Globus pallidus (tissue), 1 donor: ENCODE measurements around the gene PRDM16.

ENCODE experiments used
- DNase-seq: peaks from one replicate; pipeline ENCODE4 v3.0.0-alpha.2; 2015; ENCODE audit warnings: low spot score

The PRDM16 gene

DNA sequence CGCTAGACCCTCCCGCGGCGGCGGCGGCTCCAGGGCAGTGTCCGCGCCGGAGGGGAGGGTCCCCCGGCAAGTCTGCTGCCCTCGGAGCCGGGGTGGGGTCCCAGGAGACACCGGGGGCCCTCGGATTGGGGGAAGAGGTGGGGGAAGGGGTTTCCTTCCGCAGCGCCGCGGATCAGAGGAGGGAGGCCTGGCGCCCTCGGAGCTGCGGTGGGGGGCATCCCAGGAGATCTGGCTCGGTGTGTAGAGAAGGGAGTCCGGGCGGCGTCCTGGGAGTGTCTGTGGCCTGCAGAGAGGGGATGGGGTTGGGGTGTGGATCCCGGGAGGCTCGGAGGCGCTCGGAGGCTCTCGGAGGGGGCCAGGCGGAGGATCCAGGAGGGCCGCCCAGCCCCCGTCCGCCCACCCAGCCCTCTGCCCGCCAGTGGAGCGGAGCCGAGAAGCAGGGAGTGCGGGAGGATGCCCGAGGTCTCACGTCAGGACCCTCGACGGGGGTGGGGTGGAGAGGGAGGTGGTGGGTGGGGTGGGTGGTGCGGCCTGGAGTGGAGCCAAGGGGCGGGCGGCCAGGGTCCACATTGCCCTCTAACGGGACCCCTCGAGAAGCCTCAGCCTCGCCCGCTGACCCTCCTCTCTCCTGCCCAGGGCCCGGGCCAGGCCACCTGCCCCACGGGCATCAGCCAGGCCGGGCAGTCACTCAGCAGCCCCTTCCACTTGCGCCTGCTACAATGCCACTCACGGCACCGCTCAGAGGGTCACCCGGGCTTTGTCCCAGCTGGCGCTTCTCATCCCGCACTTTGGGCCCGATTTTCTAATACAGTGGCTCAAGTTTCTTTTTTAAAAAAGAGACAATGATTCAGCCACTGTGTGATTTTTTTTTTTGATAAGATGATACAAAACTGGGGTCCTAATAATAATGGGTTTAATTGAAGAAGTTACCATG lies 325.3 kb downstream of the PRDM16 start:
- DNase-seq, result peak; percentile 37

DNA sequence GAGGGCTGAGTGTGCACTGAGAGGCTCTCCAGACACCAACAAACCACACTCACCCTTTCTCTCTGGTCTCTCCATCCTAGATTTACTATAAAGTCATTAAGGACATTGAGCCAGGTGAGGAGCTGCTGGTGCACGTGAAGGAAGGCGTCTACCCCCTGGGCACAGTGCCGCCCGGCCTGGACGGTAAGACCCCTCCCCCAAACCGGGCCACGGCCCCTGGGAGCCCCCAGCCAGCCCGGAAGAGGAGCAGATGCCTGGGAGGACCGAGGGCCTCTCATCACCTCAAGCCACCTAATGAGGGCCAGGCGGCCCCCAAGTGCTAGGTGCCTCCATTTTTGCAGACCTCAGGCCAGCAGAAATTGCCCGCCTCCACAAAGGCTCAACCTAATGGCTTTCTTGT lies 327.4 kb downstream of the PRDM16 start:
- DNase-seq, result no peak

DNA sequence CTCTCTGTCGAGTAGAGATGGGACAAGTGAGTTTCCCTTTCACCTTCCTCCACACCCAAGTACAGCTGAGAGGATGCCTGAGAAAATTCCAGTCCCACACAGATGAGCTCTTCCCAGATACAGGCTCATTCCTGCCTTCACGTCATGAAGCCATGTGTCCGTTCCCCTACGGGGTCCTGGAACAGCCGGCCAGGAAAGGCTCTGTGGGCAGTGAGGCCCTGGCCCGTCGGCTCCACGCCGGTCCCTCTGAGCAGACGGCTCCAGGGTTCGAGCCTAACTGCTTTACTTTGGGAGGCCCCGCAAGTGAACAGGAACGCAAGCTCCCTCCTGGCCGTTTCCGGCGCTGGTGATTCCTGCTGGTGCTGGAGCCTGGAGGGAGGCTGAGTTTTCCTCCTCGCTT lies 328.3 kb downstream of the PRDM16 start:
- DNase-seq, result no peak

DNA sequence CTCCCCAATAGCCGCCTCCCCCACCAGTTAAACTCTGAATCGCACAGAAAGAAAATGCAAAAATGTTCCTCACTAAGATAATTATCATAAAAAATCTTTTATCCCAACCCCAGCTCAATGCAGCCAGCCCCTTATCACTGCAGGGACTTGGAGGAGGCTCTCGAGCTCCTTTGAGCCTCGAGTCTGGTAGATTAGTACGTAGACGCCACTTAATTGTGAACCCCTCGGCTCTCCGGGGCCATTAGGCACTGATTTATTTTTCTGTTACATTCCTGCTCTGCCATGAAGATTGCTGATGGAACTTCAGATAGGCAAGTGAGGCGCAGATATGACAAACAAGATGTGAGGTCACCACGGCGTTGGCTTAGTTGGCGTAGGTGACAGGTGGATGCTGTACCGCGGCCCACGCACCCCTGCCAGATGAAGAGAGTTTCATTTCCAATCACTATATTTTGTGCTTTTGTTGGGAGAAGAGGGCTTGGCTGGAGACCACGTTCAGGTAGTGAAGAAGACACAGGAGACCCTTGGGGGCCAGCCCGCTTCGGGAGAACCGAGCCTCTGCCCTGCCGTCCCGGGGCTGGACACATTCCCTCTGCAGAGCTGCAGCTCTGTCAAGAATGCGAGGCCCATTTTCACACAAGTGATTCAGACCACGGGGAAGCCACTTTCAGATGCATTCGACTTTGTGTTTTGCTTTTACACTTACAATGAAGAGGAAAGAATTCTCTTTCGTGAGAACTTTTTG lies 329.6 kb downstream of the PRDM16 start:
- no peak for DNase-seq

DNA sequence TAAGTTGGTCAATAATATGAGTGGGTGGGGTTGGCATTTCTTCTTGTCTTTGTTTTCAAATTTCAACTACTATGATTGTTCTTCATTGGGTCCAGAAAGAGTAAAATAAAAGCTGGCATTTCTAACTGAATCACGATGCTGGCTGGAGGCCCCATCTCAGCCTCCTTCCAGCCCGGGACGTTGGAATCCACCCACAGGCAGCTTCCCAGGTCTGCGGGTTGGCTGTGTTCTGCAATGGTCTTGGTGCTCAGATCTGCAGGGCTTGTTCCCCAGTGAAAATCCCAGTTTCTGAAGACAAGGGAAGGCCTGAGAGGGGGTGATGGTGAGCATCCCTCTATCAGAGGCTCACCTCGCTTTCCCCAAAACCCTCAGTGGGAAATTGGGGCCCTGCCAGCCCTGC lies 330.7 kb downstream of the PRDM16 start:
- peak; percentile 29 for DNase-seq

DNA sequence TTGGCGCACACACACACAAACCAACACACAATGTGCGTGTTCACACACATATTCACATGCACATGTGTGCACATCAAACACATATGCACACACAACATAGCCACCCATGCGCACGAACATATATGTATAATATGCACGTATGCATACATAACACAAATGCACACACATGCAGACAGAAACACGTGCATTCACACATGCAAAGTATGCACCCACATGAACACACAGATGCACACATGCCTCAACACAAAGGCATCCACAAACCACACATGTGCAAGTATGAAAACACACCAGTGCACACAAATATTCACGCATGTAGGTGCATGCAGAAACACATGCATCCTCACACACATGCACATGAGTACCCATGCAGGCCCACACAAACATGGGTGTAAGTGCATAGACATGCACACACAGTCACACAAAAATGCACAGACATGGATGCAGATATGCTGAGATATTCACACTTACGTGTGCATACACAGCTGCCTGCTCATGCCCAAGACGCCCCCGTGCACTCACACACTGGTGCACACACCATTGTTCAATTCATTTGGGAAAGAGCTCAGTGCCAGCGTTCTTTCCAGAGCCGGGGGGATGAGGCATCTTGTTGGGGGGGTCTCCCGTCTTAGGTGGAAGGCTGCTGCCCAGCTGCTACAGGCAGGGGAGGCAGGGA lies 332.7 kb downstream of the PRDM16 start:
- no peak for DNase-seq

DNA sequence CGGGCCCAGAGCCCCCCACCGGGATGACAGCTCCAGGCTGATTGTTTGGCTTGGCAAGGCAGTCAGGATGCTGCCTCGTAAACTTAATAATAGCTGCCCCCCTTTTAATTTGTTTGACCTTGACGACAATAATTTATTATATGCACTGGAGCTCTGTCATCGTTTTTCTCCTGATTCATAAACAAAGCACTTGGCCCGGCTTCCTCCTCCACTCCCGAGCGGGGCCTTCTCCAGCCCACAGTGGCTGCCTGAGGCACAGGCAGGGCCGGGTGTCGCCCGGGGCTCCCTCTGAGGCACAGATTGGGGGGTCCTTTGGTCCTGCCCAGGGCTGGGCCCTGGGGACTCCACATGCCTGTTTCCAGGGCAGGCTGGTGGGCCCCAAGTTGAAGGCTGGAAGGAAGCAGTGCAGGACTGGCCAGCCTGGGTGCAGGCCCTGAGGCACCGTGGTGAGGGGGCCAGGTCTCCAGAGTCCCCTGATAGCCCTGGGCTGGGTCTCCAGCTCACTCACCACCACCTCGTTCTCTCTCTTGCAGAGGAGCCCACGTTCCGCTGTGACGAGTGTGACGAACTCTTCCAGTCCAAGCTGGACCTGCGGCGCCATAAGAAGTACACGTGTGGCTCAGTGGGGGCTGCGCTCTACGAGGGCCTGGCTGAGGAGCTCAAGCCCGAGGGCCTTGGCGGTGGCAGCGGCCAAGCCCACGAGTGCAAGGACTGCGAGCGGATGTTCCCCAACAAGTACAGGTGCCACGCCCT lies 333.4 kb downstream of the PRDM16 start:
- no peak for DNase-seq

DNA sequence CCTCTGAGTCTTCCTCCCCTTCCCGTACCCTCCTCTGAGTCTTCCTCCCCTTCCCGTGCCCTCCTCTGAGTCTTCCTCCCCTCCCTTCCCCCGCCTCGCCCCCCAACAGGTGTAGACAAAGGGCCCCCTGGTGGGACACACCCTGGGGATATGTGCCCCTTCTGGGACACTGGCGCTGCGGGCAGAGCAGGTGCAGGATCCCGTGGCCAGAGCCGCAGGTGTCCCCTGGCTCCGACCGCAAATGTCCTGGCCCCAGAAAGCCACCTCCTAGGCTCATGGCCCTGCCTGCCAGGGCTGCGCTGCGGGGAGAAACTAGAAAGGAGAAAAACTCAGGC lies 334.0 kb downstream of the PRDM16 start:
- no peak for DNase-seq

DNA sequence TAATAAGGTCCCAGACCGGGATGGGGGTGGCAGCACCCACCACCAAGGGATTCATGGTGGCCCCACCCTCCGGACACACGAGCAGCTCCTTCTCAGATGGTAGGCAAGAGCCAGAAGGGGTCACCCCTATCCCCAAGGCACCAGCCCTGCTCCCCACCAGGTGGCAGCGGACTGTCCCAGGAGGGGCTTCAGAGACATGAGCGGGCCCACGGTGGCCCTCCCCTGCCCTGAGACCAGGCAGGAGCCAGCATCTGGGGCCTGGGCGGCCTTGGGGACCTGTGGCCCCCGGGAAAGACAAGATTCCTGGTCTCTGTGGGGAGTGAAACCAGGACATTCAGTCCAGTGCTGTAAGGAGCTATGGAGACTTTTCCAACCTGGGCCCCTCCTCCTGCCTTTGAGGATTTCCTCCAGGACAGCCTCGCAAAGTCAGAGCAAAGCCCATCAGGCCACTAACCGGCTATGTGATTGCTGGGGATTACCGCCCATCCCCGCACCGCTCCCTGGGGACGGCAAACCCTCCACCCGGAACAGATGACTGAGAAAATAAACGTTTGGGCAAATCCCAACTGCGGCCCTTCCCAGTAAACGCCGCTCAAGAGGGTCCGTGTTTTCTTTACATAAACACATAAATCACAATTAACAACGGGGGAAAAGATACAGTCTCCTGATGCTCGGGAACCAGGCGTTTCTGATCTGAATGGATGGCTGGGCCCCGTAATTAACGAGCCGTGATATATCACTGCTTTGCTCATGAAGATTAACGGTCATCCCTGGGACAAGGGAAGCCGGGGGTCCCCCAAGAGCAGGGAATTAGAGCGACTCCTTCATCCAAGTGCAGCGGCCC lies 334.6 kb downstream of the PRDM16 start:
- no peak for DNase-seq

DNA sequence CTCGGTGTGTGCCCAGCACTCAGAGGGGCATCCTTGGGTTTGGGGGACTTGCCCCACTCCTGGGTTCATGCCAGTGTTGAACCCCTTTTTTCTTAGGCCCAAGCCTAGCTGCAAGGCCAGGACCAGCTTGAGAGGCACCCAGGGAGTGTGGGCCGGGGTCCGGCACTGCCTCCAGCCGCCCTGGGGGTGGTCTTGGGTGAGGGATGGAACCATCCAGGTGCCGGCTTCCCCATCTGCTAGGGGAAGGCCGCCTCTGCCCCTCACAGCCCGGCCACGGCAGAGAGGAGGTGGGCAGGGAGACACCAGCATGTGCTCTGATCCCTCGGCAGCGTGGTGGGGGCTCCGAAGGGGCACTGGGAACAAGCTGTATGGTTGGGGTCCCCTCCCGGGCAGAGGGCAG lies 335.3 kb downstream of the PRDM16 start:
- no peak for DNase-seq

DNA sequence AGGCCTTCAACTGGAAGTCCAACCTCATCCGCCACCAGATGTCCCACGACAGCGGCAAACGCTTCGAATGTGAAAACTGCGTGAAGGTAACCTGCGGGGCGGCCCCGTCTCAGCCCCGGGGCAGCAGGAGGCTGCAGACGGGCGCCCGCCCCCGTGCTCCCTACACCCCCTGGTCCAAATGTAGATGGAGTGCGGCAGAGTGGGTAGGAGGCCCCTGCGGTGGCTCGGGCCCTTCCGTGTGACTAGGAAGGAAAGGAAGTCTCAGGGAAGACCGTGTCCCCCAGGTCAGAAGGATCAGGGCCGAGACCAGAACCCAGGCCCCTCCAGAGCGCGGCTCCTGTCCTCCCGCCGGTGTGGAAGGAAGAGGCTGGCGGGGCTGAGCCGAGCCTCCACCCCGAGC lies 335.8 kb downstream of the PRDM16 start:
- DNase-seq, result no peak

DNA sequence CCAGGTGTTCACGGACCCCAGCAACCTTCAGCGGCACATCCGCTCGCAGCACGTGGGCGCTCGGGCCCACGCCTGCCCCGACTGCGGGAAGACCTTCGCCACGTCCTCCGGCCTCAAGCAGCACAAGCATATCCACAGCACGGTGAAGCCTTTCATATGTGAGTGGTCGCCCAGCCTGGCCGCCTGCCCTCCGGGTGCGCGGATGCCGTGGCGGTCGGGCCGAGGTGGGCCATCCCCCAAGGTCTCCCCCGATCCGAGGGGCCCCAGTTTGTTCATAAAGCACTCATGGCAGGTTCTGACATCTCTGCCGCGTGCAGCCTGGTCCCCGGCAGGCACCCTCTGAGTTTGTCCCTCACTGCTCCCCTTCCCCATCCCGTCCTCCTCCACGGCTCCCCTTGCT lies 336.5 kb downstream of the PRDM16 start:
- no peak for DNase-seq

DNA sequence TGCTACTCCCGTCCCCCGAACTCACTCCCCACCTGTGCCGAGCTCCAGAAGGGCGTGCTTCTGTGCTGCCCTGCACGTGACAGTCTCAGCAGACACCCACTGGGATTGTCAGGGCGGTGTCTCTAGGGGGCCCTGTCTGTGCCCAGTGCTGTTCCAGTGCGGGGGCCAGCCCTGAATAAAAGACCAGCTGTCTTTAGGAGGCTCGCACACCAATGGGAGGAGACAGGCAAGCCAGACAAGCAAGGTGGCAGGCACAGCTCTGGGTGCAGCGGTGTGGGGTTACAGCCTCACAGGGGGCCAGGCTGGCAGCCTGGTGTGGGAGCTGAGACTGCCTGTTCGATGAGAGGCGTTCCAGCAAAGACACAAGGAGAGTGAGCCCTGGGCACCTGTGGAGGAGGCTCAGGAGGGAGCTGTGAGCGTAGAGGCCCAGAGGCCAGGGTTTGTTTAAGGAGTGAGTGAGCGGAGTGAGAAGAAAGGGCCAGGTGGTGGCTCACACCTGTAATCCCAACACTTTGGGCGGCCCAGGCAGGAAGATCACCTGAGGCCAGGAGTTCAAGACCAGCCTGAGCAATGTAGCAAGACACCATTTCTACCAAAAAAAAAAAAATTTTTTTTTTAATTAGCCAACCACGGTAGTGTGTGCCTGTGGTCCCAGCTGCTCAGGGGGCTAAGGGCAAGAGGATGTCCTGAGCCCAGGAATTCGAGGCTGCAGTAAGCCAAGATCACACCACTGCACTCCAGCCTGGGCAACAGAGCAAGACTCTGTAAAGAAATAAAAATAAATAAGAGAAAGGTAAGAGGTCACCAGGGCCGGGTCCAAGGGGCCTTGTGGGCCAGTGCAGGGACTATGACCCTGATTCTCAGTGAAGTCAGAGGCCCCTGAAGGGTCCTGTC lies 337.2 kb downstream of the PRDM16 start:
- DNase-seq, result no peak

DNA sequence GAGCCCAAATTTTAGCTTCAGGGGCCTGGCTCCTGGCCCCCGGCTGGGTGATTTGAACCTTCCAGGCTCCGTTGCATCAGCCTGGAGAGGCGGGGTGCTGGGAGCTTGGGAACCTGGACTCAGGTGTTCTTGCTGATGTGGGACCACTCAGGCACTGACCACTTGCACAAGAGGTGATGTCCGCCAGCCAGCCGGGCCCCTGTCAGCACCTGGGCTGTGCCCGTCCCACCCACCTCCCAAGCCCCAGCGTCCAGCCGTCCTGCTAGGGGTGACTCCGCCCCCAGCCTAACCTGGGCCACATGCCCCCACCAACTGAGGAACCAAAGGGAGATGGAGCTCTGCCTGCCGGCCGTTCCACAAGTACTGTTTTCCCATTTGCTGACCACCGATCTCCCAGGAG lies 338.0 kb downstream of the PRDM16 start:
- DNase-seq, result no peak

DNA sequence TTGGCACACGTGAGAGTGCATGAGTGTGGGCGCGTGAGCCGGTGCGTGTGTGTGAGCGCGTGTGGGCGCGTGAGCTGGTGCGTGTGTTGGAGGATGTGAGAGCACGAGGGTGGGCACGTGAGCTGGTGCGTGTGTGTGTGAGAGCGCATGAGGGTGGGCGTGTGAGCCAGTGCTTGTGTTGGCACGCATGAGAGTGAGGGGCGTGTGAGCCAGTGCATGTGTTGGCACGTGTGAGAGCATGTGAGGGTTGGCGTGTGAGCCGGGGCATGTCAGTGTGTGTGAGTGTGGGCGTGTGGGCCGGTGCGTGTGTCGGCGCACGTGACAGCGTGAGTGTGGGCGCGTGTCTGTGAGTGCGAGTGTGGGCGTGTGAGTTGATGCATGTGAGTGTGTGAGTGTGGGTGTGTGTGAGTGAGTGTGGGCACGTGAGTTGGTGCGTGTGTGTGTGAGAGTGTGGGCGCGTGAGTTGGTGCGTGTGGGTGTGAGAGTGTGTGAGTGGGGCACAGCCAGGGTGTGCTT lies 339.8 kb downstream of the PRDM16 start:
- DNase-seq, result no peak

DNA sequence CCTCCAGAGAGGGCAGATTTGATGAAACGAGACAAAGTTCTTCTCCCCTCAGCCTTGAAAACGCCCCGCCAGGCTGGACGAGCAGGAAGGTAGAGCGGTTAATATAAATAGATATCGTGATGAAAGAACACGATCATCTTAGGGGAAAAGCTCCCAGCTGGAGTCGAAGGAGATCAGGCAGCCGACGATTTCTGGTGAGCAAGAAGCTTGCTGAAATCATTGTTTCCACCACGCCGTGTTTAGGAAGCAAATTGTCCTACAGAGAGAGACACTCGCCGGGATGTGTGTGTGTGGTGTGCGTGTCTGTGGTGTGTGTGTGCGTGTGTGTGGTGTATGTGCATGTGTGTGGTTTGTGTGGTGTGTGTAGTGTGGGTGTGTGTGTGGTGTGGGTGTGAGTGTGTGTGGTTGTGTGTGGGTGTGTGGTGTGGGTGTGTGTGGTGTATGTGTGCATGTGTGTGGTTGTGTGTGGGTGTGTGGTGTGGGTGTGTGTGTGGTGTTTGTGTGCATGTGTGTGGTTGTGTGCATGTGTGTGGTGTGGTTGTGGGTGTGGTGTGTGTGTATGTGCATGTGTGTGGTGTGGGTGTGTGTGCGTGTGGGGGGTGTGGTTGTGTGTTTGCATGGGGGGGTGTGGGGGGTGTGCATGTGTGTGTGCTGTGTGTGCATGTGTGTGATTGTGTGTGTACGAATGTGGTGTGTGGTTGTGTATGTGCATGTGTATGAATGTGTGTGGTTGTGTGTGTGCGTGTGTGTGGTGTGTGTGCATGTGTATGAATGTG lies 340.6 kb downstream of the PRDM16 start:
- no peak for DNase-seq

DNA sequence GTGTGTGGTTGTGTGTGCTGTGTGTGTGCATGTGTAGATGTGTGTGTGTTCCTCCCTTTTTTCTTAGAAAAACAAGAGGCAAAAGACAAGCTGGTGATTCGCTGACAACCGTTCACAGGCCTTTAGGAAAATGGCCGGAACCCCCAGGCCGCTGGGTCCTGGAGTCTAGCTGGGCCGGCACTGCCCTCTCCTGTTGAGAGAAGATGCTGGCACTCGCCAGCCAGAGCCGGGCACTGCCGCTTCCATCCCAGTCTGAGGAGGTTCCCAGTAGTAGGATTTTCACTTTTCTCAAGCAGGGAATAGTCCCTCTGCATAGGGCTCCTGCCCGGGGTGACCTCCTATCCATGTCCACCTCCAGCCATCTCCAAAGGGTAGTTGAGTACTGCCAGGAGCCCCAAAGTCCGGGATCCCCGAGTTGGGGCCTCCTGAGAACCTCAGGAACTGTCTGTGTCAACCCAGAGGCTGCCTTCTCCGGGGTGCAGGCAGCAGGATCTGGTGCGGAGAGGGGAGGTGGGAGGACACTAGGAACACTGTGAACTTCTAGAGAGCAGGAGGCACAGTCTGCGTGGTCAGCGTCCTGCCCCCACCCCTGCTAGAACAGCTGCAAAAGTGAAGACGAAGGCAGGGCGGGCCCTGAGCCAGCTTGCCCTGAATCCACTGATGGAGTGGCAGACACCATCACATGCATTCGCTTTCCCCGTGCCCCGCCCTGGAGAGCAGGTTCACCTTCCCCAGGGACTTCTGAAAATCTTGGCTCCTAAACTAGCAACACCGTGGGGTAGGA lies 341.3 kb downstream of the PRDM16 start:
- peak; percentile 70 for DNase-seq

DNA sequence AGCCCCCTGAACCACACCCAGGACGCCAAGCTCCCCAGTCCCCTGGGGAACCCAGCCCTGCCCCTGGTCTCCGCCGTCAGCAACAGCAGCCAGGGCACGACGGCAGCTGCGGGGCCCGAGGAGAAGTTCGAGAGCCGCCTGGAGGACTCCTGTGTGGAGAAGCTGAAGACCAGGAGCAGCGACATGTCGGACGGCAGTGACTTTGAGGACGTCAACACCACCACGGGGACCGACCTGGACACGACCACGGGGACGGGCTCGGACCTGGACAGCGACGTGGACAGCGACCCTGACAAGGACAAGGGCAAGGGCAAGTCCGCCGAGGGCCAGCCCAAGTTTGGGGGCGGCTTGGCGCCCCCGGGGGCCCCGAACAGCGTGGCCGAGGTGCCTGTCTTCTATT lies 342.8 kb downstream of the PRDM16 start:
- no peak for DNase-seq
